ENCODE measurements around the gene CCBE1. TPM values are rescaled to one million over a fixed set of nuclear protein-coding genes. Genes with fewer than 3 reads are reported as not detected.

CCBE1 gene
- total and polyA plus RNA-seq, 2 of the 4 experiments (the other 2 are of a cell fraction), result 64.8 to 148 TPM

GRCh38 chr18:59500765-59501164, 196.5 kb downstream of the CCBE1 start:
- Histone ChIP-seq H2BK120ac (ENCODE audit: low read depth, low read length) (no peak overlapping the region), H4K20me1 (ENCODE audit: insufficient read depth, low read length) (peaks cover 40% of the 10 kb centered on the region), H2BK5ac (ENCODE audit: low read depth, low read length, poor library complexity, severe bottlenecking) (no peak overlapping the region), H3K27me3 (ENCODE audit: control insufficient read depth, insufficient read depth, low read length) (no peaks in the 10 kb centered on the region), H2AK9ac (replicated peaks; ENCODE audit: low read depth, low read length, poor library complexity) (peak overlapping the region; percentile 57), H3K4me1 (ENCODE audit: control insufficient read depth, insufficient read depth, low read length) (peaks cover 28% of the 10 kb centered on the region), H3K4me3 (ENCODE audit: insufficient read depth, low read depth, low read length) (no peak overlapping the region), H3K23ac (ENCODE audit: low read depth, low read length) (peak overlapping the region; percentile 23; the same call in 1 of the 2 replicates), H2BK20ac (ENCODE audit: low read depth, low read length) (no peak overlapping the region), H3K56ac (ENCODE audit: extremely low read depth, insufficient read depth, low read length) (no peak overlapping the region), H3K79me1 (ENCODE audit: low read depth in 1 of 2, low read length in 2 of 2) (peaks cover 26 to 60% of the 10 kb centered on the region in 2 experiments; a peak in 3 of 4 replicates), H3K9me3 (ENCODE audit: control insufficient read depth, insufficient read depth, low read length) (no peaks in the 10 kb centered on the region), H2AFZ (replicated peaks; ENCODE audit: low read length, poor library complexity) (no peak overlapping the region), H4K91ac (ENCODE audit: insufficient read depth, low read depth, low read length) (peak overlapping the region; percentile 36; the same call in 1 of the 2 replicates), H2BK15ac (ENCODE audit: low read depth, low read length) (0 out of 3 replicates have a peak overlapping the region, but pooled peaks have one; percentile 4), H4K8ac (ENCODE audit: low read depth in 2 of 2, low read length in 2 of 2) (no peak overlapping the region), H3K27ac (ENCODE audit: insufficient read depth, low read length) (no peak overlapping the region), H3K9ac (ENCODE audit: low read depth, low read length) (no peak overlapping the region), H3K9me1 (ENCODE audit: insufficient read depth, low read length) (peaks cover 30% of the 10 kb centered on the region), H3K4me2 (ENCODE audit: low read depth, low read length) (no peak overlapping the region), H3K18ac (ENCODE audit: low read depth, low read length) (peak overlapping the region; percentile 22; the same call in 1 of the 2 replicates), H3K36me3 (ENCODE audit: control insufficient read depth, insufficient read depth, low read length) (no peaks in the 10 kb centered on the region), H3K14ac (replicated peaks; ENCODE audit: low read depth, low read length) (peak overlapping the region; percentile 36; the same call in 1 of the 2 replicates), H2AK5ac (ENCODE audit: low read depth, low read length) (peak overlapping the region; percentile 79; the same call in 1 of the 2 replicates), H4K5ac (ENCODE audit: low read depth, low read length) (peak overlapping the region; percentile 25; the same call in 1 of the 2 replicates), H3K4ac (ENCODE audit: low read depth, low read length) (no peak overlapping the region)
- no peak for ATAC-seq (ENCODE audit: low read depth)
- CTCF ChIA-PET, result interaction anchor here (1.3 kb wide), 1 partner anchor 323 kb away, joined by 3 read pairs; no protein-coding TSS in a partner anchor
- in situ Hi-C loops (cut with MboI; ENCODE audit: low sequenced_read_pairs) (no loop called here), dilution Hi-C loops (cut with HindIII; ENCODE audit: low sequenced_read_pairs, unreplicated experiment) (no loop called here), intact Hi-C loops (cut with micrococcal nuclease) (no loop called here)
- DNase-seq, result peak; percentile 46
- POLR2A ChIA-PET (ENCODE audit: unreplicated experiment), result no interaction called here
- TF ChIP-seq ELK1 (IDR thresholded peaks at IDR 0.05; ENCODE audit: borderline replicate concordance, low read depth, low read length) (no peak), RCOR1 (IDR thresholded peaks at IDR 0.05; ENCODE audit: insufficient replicate concordance, low read length) (no peak), RAD21 (IDR thresholded peaks at IDR 0.05; ENCODE audit: low read length) (no peak), FOS (IDR thresholded peaks at IDR 0.05; ENCODE audit: low read depth, low read length) (no peak), POLR2A (IDR thresholded peaks at IDR 0.05; ENCODE audit: low read depth, low read length) (no peak), SMC3 (IDR thresholded peaks at IDR 0.05; ENCODE audit: low read depth, low read length) (no peak), BHLHE40 (IDR thresholded peaks at IDR 0.05; ENCODE audit: low read depth, low read length) (no peak)
- BruUV-seq (replicated peaks), result no TSS peak

Data from IMR-90 (cell line).